HG03045 (cell line): Measurements from ENCODE around the gene TSPAN5.
A peak's percentile ranks its signal among the peaks of the same experiment; 100 is the strongest.

Experiments
- ATAC-seq: cut with Tn5 transposase; IDR thresholded peaks from one replicate; pipeline ENCODE4 v1.9.1; 2021; ENCODE audit warnings: mild to moderate bottlenecking, moderate library complexity; ENCODE audit not compliant: unreplicated experiment

The TSPAN5 gene

GRCh38 chr4:98522062-98522461 lies 136.3 kb downstream of the TSPAN5 start:
- no peak for ATAC-seq

GRCh38 chr4:98521486-98521885 lies 136.9 kb downstream of the TSPAN5 start:
- no peak for ATAC-seq

- no peak for ATAC-seq
Observed at GRCh38 chr4:98519268-98519977, 139.0 kb downstream of the TSPAN5 start.

GRCh38 chr4:98518559-98519267 lies 139.7 kb downstream of the TSPAN5 start:
- ATAC-seq, result peak; percentile 98

GRCh38 chr4:98517218-98518021 lies 141.0 kb downstream of the TSPAN5 start:
- no peak for ATAC-seq

GRCh38 chr4:98516441-98517217 lies 141.8 kb downstream of the TSPAN5 start:
- ATAC-seq, result no peak

- ATAC-seq, result no peak
Observed at GRCh38 chr4:98516042-98516440, 142.4 kb downstream of the TSPAN5 start.

- no peak for ATAC-seq
Observed at GRCh38 chr4:98515470-98515809, 143.0 kb downstream of the TSPAN5 start.

- ATAC-seq, result no peak
Observed at GRCh38 chr4:98514741-98515469, 143.5 kb downstream of the TSPAN5 start.

- ATAC-seq, result no peak
Observed at GRCh38 chr4:98512918-98513317, 145.5 kb downstream of the TSPAN5 start.

- no peak for ATAC-seq
Observed at GRCh38 chr4:98510757-98511517, 147.5 kb downstream of the TSPAN5 start.

GRCh38 chr4:98510340-98510739 lies 148.1 kb downstream of the TSPAN5 start:
- ATAC-seq, result no peak

- ATAC-seq, result no peak
Observed at GRCh38 chr4:98509721-98510120, 148.7 kb downstream of the TSPAN5 start.

GRCh38 chr4:98508829-98509598 lies 149.4 kb downstream of the TSPAN5 start:
- ATAC-seq, result no peak

GRCh38 chr4:98508248-98508647 lies 150.2 kb downstream of the TSPAN5 start:
- no peak for ATAC-seq

GRCh38 chr4:98507299-98507698 lies 151.1 kb downstream of the TSPAN5 start:
- no peak for ATAC-seq

GRCh38 chr4:98506462-98507132 lies 151.8 kb downstream of the TSPAN5 start:
- ATAC-seq, result no peak

GRCh38 chr4:98505992-98506391 lies 152.4 kb downstream of the TSPAN5 start:
- ATAC-seq, result no peak
